DOHH2 (cell line): ENCODE measurements around the gene BATF.

ENCODE experiments used
- EZH2phosphoT487 ChIP-seq: fragments of 200-600 bp; sonication (generic); IDR thresholded peaks from 2 replicates; pipeline ENCODE4 v1.6.1; 2017; ENCODE audit warnings: borderline replicate concordance, mild to moderate bottlenecking, antibody characterized with exemption, low read length, moderate library complexity, mixed read lengths
- TF ChIP-seq, protein P1 (sequence below): fragments of 200-600 bp; sonication (generic); IDR thresholded peaks from one replicate; pipeline ENCODE4 v1.5.1; 2014; ENCODE audit warnings: antibody characterized with exemption, mild to moderate bottlenecking, low read depth, low read length; ENCODE audit not compliant: poor library complexity, severe bottlenecking

GRCh38 chr14:75559451-75560222, 37.4 kb downstream of the BATF start:
- TF ChIP-seq, protein P1, sequence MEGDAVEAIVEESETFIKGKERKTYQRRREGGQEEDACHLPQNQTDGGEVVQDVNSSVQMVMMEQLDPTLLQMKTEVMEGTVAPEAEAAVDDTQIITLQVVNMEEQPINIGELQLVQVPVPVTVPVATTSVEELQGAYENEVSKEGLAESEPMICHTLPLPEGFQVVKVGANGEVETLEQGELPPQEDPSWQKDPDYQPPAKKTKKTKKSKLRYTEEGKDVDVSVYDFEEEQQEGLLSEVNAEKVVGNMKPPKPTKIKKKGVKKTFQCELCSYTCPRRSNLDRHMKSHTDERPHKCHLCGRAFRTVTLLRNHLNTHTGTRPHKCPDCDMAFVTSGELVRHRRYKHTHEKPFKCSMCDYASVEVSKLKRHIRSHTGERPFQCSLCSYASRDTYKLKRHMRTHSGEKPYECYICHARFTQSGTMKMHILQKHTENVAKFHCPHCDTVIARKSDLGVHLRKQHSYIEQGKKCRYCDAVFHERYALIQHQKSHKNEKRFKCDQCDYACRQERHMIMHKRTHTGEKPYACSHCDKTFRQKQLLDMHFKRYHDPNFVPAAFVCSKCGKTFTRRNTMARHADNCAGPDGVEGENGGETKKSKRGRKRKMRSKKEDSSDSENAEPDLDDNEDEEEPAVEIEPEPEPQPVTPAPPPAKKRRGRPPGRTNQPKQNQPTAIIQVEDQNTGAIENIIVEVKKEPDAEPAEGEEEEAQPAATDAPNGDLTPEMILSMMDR = no peak
- TF ChIP-seq EZH2phosphoT487 = no peak
